ENCODE data around the gene ZNF277.

- TF ChIP-seq POLR2A (IDR thresholded peaks at IDR 0.05) = no peak
- TF ChIP-seq, protein P1, sequence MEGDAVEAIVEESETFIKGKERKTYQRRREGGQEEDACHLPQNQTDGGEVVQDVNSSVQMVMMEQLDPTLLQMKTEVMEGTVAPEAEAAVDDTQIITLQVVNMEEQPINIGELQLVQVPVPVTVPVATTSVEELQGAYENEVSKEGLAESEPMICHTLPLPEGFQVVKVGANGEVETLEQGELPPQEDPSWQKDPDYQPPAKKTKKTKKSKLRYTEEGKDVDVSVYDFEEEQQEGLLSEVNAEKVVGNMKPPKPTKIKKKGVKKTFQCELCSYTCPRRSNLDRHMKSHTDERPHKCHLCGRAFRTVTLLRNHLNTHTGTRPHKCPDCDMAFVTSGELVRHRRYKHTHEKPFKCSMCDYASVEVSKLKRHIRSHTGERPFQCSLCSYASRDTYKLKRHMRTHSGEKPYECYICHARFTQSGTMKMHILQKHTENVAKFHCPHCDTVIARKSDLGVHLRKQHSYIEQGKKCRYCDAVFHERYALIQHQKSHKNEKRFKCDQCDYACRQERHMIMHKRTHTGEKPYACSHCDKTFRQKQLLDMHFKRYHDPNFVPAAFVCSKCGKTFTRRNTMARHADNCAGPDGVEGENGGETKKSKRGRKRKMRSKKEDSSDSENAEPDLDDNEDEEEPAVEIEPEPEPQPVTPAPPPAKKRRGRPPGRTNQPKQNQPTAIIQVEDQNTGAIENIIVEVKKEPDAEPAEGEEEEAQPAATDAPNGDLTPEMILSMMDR (IDR thresholded peaks at IDR 0.05) = no peak
These were observed 76.1 kb downstream of the ZNF277 start for GRCh38 chr7:112282476-112283188.
